K562 (cell line): ENCODE results near the gene PBXIP1.

ENCODE experiments used
- GABPA ChIP-seq: fragments of 200-800 bp; sonication (Bioruptor generic); conservative IDR thresholded peaks from 2 replicates; pipeline ENCODE4 v1.6.1; 2016; ENCODE audit warnings: low read depth, missing genetic modification characterization, missing compliant biosample characterization
- HIVEP1 ChIP-seq: fragments of 250-450 bp; sonication (Bioruptor Pico); IDR thresholded peaks from 2 replicates; pipeline ENCODE4 v1.4.0; 2020; ENCODE audit warnings: mild to moderate bottlenecking
- TF ChIP-seq, protein P1 (sequence below): fragments of 250-450 bp; sonication (Bioruptor Pico); IDR thresholded peaks from 2 replicates; pipeline ENCODE4 v1.4.0; 2020; ENCODE audit warnings: mild to moderate bottlenecking, moderate library complexity
- TF ChIP-seq, protein P2 (sequence below): sonication (generic); formaldehyde crosslinking; IDR thresholded peaks from 2 replicates; pipeline ENCODE4 v1.8.1; 2022; ENCODE audit warnings: missing genetic modification reagents

DNA sequence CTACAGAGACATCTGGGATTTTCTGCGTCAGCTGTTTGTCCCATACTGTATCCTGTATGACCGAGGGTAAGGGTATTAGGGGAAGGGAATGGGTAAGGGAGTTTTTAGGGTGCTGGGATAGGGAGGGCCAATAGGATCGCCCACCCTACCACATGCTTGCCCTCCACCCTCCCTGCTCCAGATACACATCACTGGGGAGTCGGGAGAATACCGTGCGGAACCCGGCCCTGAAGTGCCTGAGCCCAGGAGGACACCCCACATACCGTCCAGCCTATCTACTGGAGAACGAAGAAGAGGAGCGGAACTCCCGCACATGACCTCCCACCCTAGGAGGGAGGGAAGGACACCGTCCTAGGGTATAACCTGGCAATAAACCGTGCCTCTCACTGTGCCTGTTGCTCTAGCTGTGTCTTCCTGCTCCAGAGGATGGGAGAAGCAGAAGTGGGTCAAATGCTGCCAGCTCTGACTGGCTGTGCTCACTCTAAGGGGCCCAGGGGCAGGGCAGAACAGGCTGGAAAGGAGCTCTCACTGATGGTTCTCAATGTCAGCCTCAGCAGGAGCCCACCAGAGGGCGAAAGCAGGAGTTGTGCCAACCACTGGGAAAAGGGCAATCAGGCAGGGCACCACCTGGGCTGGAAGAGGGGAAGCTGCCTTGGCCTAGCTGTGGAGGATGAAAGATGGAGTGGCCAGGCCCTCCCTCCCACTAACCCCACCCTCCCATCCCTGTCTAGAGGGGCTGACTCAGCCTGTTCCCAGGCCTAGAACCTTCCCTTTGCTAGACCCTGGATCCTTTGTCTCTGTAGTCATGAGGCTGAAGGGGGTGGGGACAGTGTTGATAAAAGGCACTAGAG is 37.0 kb upstream of the PBXIP1 start:
- TF ChIP-seq GABPA (tag) (no peak), HIVEP1 (CRISPR knock-in tag) (no peak)
- TF ChIP-seq, protein P1, sequence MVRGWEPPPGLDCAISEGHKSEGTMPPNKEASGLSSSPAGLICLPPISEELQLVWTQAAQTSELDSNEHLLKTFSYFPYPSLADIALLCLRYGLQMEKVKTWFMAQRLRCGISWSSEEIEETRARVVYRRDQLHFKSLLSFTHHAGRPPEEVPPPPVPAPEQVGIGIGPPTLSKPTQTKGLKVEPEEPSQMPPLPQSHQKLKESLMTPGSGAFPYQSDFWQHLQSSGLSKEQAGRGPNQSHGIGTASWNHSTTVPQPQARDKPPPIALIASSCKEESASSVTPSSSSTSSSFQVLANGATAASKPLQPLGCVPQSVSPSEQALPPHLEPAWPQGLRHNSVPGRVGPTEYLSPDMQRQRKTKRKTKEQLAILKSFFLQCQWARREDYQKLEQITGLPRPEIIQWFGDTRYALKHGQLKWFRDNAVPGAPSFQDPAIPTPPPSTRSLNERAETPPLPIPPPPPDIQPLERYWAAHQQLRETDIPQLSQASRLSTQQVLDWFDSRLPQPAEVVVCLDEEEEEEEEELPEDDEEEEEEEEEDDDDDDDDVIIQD (CRISPR knock-in tag): no peak
- TF ChIP-seq, protein P2, sequence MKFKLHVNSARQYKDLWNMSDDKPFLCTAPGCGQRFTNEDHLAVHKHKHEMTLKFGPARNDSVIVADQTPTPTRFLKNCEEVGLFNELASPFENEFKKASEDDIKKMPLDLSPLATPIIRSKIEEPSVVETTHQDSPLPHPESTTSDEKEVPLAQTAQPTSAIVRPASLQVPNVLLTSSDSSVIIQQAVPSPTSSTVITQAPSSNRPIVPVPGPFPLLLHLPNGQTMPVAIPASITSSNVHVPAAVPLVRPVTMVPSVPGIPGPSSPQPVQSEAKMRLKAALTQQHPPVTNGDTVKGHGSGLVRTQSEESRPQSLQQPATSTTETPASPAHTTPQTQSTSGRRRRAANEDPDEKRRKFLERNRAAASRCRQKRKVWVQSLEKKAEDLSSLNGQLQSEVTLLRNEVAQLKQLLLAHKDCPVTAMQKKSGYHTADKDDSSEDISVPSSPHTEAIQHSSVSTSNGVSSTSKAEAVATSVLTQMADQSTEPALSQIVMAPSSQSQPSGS (CRISPR knock-in tag): no peak
